MM.1S (cell line): Measurements from ENCODE around the gene EFNB3.

Experiments used
- DNase-seq: peaks from one replicate; pipeline ENCODE4 v3.0.0-alpha.2; 2015
- H2AFZ ChIP-seq: fragments of 300-600 bp; sonication (generic); 2 replicates; pipeline ENCODE4 v1.6.0; 2016; ENCODE audit warnings: antibody characterized with exemption, low read length
- H3F3A ChIP-seq: fragments of 300-600 bp; sonication (generic); 2 replicates; pipeline ENCODE4 v1.6.1; 2016; ENCODE audit warnings: mild to moderate bottlenecking, antibody characterized with exemption, low read length, moderate library complexity, mixed read lengths; ENCODE audit not compliant: insufficient read depth
- H3K27ac ChIP-seq: fragments of 300-600 bp; sonication (generic); 2 replicates; pipeline ENCODE4 v1.5.1; 2016; ENCODE audit warnings: mild to moderate bottlenecking, low read length
- H3K27me3 ChIP-seq: fragments of 300-600 bp; sonication (generic); replicated peaks from 2 replicates; pipeline ENCODE4 v1.6.0; 2016; ENCODE audit warnings: low read length; ENCODE audit not compliant: insufficient read depth
- H3K36me3 ChIP-seq: fragments of 300-600 bp; sonication (generic); replicated peaks from 2 replicates; pipeline ENCODE4 v1.6.1; 2016; ENCODE audit warnings: mild to moderate bottlenecking, low read length, mixed read lengths; ENCODE audit not compliant: insufficient read depth
- H3K4me1 ChIP-seq: fragments of 300-600 bp; sonication (generic); 2 replicates; pipeline ENCODE4 v1.6.1; 2016; ENCODE audit warnings: low read length, mixed read lengths
- H3K4me2 ChIP-seq: fragments of 300-600 bp; sonication (generic); 2 replicates; pipeline ENCODE4 v1.6.0; 2016; ENCODE audit warnings: low read depth, low read length
- H3K4me3 ChIP-seq: fragments of 300-600 bp; sonication (generic); 2 replicates; pipeline ENCODE4 v1.5.1; 2016; ENCODE audit warnings: low read length, mixed read lengths
- H3K79me2 ChIP-seq: fragments of 300-600 bp; sonication (generic); 2 replicates; pipeline ENCODE4 v1.6.1; 2016; ENCODE audit warnings: mixed run types, low read length, mixed read lengths
- H3K9ac ChIP-seq: fragments of 300-600 bp; sonication (generic); 2 replicates; pipeline ENCODE4 v1.6.1; 2016; ENCODE audit warnings: low read length, mixed read lengths
- H3K9me2 ChIP-seq: fragments of 300-600 bp; sonication (generic); replicated peaks from 2 replicates; pipeline ENCODE4 v1.6.1; 2016; ENCODE audit warnings: mild to moderate bottlenecking, low read length, mixed read lengths; ENCODE audit not compliant: insufficient read depth
- H3K9me3 ChIP-seq: fragments of 300-600 bp; sonication (generic); replicated peaks from 2 replicates; pipeline ENCODE4 v1.6.1; 2016; ENCODE audit warnings: mild to moderate bottlenecking, low read length, mixed read lengths; ENCODE audit not compliant: insufficient read depth
- H4K20me1 ChIP-seq: fragments of 300-600 bp; sonication (generic); 2 replicates; pipeline ENCODE4 v1.6.1; 2016; ENCODE audit warnings: mild to moderate bottlenecking, low read length, moderate library complexity, mixed read lengths; ENCODE audit not compliant: insufficient read depth
- EZH2 ChIP-seq: fragments of 300-600 bp; sonication (generic); optimal IDR thresholded peaks from 2 replicates; pipeline ENCODE3; 2017; ENCODE audit warnings: low read depth, mild to moderate bottlenecking, antibody characterized with exemption, low read length, mixed read lengths
- EZH2phosphoT487 ChIP-seq: fragments of 300-600 bp; sonication (generic); IDR thresholded peaks from 2 replicates; pipeline ENCODE4 v1.6.1; 2018; ENCODE audit warnings: antibody characterized with exemption, low read length
- TF ChIP-seq, protein P1 (sequence below): fragments of 300-600 bp; sonication (generic); IDR thresholded peaks from 2 replicates; pipeline ENCODE4 v1.5.1; 2016; ENCODE audit warnings: antibody characterized with exemption, low read length, mixed read lengths

The EFNB3 gene

DNA sequence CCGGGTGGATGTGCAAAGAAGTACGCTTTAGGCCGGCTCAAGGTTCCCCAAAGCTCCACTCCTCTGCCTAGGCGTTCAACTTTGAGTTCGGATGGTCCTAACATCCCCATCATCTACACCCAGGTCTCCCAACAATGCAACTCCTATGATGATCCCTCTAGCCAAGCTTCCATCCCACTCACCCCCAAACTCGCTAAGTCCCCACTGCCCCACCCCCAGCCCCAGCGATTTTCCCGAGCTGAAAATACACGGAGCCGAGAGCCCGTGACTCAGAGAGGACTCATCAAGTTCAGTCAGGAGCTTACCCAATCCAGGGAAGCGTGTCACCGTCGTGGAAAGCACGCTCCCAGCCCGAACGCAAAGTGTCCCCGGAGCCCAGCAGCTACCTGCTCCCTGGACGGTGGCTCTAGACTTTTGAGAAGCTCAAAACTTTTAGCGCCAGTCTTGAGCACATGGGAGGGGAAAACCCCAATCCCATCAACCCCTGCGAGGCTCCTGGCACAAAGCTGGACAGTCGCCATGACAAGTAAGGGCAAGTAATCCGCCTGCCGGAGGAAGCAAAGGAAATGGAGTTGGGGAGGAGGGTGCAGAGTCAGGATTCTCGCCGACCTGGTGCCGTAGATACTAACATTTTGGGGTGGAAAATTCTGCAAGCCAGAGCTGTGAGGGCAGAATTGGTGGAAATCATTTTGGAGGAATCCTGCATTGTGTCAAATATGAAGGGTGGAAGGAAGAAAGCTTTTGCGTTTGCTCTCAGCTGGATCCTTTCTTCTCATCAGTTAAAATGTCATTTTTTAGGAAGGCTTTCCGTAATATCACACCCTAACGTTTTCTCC lies 17.7 kb upstream of the EFNB3 start, which contains the start of gene TP53:
Gene TP53 (minus strand): TSS at position 419 of the 836 bp plus-strand sequence. CDS start 10,896 bp downstream, outside the sequence.
- H4K20me1 ChIP-seq: peaks cover 5% of the 10 kb centered on the region; the same call in 1 of the 2 replicates
- no peak for TF ChIP-seq EZH2
- TF ChIP-seq, protein P1, sequence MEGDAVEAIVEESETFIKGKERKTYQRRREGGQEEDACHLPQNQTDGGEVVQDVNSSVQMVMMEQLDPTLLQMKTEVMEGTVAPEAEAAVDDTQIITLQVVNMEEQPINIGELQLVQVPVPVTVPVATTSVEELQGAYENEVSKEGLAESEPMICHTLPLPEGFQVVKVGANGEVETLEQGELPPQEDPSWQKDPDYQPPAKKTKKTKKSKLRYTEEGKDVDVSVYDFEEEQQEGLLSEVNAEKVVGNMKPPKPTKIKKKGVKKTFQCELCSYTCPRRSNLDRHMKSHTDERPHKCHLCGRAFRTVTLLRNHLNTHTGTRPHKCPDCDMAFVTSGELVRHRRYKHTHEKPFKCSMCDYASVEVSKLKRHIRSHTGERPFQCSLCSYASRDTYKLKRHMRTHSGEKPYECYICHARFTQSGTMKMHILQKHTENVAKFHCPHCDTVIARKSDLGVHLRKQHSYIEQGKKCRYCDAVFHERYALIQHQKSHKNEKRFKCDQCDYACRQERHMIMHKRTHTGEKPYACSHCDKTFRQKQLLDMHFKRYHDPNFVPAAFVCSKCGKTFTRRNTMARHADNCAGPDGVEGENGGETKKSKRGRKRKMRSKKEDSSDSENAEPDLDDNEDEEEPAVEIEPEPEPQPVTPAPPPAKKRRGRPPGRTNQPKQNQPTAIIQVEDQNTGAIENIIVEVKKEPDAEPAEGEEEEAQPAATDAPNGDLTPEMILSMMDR: no peak
- no peak for TF ChIP-seq EZH2phosphoT487
- H3K9me3 ChIP-seq: no peaks in the 10 kb centered on the region
- peak within 1 kb of the TSS; percentile 95 for H3K4me3 ChIP-seq
- H3K27ac ChIP-seq: peak within 1 kb of the TSS; percentile 88
- no peaks in the 10 kb centered on the region; the same call in 1 of the 2 replicates for H3K4me1 ChIP-seq
- H3K36me3 ChIP-seq: no peaks in the 10 kb centered on the region; the same call in 1 of the 2 replicates
- H3K79me2 ChIP-seq: peaks cover 58% of the 10 kb centered on the region
- peak; percentile 96 for DNase-seq
- H3K9me2 ChIP-seq: no peaks in the 10 kb centered on the region
- peak within 1 kb of the TSS; percentile 87 for H3K4me2 ChIP-seq
- peak within 1 kb of the TSS; percentile 99 for H3K9ac ChIP-seq
- peaks cover 18% of the 10 kb centered on the region for H3F3A ChIP-seq
- peak within 1 kb of the TSS; percentile 96 for H2AFZ ChIP-seq
- no peaks in the 10 kb centered on the region for H3K27me3 ChIP-seq

DNA sequence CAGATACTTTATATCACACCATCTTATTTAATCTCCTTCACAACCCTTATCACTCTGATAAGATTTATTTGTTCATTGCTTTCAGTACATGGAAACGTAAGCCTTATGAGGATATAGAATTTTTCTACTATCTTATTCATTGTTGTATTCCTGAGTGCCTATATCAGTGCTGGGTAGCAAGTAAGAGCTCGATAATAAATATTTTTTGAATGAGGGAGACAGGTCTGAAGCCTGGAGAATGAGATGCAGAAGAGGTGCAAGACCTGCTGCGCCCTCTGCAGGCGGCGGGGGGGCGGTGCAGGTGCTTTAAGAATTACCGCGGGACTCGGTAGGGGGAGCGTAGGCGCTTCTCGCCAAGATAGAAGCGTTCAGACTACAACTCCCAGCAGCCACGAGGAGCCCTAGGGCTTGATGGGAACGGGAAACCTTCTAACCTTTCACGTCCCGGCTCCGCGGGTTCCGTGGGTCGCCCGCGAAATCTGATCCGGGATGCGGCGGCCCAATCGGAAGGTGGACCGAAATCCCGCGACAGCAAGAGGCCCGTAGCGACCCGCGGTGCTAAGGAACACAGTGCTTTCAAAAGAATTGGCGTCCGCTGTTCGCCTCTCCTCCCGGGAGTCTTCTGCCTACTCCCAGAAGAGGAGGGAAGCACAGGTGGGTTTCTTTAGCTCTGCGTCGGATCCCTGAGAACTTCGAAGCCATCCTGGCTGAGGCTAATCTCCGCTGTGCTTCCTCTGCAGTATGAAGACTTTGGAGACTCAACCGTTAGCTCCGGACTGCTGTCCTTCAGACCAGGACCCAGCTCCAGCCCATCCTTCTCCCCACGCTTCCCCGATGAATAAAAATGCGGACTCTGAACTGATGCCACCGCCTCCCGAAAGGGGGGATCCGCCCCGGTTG lies 16.8 kb upstream of the EFNB3 start, which contains the start of gene WRAP53:
Gene WRAP53 (plus strand): TSS at position 570 of the 900 bp plus-strand sequence. CDS start 172 bp downstream, at position 742.
- no peaks in the 10 kb centered on the region for H3K27me3 ChIP-seq
- H3K9me3 ChIP-seq: no peaks in the 10 kb centered on the region
- H4K20me1 ChIP-seq: peaks cover 5% of the 10 kb centered on the region; the same call in 1 of the 2 replicates
- no peaks in the 10 kb centered on the region; the same call in 1 of the 2 replicates for H3K4me1 ChIP-seq
- peaks cover 52% of the 10 kb centered on the region for H3K79me2 ChIP-seq
- peak; percentile 95 for DNase-seq
- H3K9ac ChIP-seq: peak within 1 kb of the TSS; percentile 99
- peaks cover 18% of the 10 kb centered on the region for H3F3A ChIP-seq
- TF ChIP-seq, protein P1: peak; percentile 98
- TF ChIP-seq EZH2: no peak
- H2AFZ ChIP-seq: peak within 1 kb of the TSS; percentile 96
- H3K9me2 ChIP-seq: no peaks in the 10 kb centered on the region
- no peaks in the 10 kb centered on the region; the same call in 1 of the 2 replicates for H3K36me3 ChIP-seq
- peak within 1 kb of the TSS; percentile 87 for H3K4me2 ChIP-seq
- H3K4me3 ChIP-seq: peak within 1 kb of the TSS; percentile 95
- H3K27ac ChIP-seq: peak within 1 kb of the TSS; percentile 88

DNA sequence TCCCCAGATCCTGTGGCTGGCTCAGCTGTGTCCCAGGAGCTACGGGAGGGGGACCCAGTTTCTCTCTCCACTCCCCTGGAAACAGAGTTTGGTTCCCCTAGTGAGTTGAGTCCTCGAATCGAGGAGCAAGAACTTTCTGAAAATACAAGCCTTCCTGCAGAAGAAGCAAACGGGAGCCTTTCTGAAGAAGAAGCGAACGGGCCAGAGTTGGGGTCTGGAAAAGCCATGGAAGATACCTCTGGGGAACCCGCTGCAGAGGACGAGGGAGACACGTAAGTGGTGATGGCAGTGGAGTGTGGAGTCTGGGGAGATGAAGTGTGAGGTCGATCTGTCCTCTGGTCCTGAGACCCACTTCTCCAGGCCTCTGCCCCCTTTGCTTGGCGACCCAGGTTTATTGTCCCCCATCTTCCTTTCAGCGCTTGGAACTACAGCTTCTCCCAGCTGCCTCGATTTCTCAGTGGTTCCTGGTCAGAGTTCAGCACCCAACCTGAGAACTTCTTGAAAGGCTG lies 16.1 kb upstream of the EFNB3 start:
- no peaks in the 10 kb centered on the region; the same call in 1 of the 2 replicates for H3K4me1 ChIP-seq
- no peaks in the 10 kb centered on the region for H3K9me3 ChIP-seq
- peaks cover 5% of the 10 kb centered on the region; the same call in 1 of the 2 replicates for H4K20me1 ChIP-seq
- H3K4me2 ChIP-seq: peak overlapping the region; percentile 82
- H3K27ac ChIP-seq: no peak overlapping the region
- H3K36me3 ChIP-seq: no peaks in the 10 kb centered on the region; the same call in 1 of the 2 replicates
- peaks cover 18% of the 10 kb centered on the region for H3F3A ChIP-seq
- H3K79me2 ChIP-seq: peaks cover 46% of the 10 kb centered on the region
- H3K27me3 ChIP-seq: no peaks in the 10 kb centered on the region
- peak overlapping the region; percentile 89 for H3K4me3 ChIP-seq
- peak overlapping the region; percentile 96 for H2AFZ ChIP-seq
- peak overlapping the region; percentile 71; the same call in 1 of the 2 replicates for H3K9ac ChIP-seq
- H3K9me2 ChIP-seq: no peaks in the 10 kb centered on the region
- TF ChIP-seq, protein P1: no peak
- no peak for TF ChIP-seq EZH2
- TF ChIP-seq EZH2phosphoT487: no peak
- no peak for DNase-seq
